ENCODE results near the gene MAP4K4.
A peak's percentile ranks its signal among the peaks of the same experiment; 100 is the strongest.
"Not testable (repeated sequence)": the region's sequence is repeated elsewhere in the genome, so short reads cannot be mapped to it uniquely, and the experiment has no call there.

The MAP4K4 gene

DNA sequence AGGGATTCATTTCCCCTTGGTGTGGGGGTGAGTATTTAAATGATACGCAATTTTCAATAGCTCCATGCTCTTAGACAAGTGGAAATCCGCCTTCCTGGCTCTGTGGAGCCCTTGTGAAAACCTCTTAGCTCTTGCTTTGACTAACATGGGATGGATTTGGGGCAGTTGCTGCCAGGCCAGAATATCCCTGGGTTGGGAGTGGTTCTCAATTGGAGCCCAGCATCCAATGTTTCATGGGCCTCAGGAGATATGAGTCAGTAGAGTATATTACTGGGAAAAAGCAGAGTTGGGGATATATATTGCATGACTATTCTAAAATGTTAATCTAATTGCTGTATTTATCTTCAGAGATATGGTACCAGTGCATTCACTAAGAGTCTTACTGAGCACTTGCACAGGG, 189.8 kb downstream of the MAP4K4 start:
- no peak for DNase-seq

DNA sequence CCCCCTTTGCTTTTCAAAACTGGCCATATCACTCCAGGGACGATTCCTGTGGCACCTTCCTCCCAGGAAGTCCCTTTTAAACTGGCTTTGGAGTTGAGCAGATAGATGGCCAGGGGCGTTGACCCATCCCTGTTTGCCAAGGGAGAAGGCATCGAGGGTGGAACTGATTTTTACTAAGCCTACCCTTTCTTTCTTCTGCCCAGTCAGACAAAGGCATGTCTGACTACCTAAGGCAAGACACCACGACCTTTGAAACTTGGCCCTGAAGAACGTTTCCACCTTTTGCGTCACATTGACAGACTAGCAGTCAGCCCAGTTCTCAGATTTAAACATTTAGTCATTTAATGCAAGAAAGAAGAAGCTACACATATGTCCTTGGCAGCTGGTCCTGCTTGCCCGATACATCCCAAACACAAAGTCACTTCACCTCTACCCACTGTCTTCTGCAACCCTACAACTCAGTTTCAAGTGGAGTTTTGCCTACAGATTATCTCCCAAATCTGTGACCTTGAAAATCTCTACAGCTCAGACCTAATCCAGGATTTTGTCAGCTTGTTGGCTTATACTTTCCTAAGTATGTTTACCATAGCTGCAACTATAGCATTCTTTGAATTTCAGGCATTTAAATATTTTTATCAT, 192.1 kb downstream of the MAP4K4 start:
- no peak for DNase-seq

- no peak for DNase-seq
These were observed 194.9 kb downstream of the MAP4K4 start for GRCh38 chr2:101892377-101892776.

DNA sequence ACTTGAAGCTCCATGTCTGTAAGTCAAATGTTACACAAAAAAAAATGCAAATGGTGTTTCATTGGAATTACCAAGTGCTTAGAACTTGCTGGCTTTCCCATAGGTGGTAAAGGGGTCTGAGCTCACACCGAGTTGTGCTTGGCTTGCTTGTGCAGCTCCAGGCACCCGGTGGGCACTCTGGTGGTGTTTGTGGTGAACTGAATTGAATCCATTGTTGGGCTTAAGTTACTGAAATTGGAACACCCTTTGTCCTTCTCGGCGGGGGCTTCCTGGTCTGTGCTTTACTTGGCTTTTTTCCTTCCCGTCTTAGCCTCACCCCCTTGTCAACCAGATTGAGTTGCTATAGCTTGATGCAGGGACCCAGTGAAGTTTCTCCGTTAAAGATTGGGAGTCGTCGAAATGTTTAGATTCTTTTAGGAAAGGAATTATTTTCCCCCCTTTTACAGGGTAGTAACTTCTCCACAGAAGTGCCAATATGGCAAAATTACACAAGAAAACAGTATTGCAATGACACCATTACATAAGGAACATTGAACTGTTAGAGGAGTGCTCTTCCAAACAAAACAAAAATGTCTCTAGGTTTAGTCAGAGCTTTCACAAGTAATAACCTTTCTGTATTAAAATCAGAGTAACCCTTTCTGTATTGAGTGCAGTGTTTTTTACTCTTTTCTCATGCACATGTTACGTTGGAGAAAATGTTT, 196.3 kb downstream of the MAP4K4 start:
- no peak for DNase-seq

DNA sequence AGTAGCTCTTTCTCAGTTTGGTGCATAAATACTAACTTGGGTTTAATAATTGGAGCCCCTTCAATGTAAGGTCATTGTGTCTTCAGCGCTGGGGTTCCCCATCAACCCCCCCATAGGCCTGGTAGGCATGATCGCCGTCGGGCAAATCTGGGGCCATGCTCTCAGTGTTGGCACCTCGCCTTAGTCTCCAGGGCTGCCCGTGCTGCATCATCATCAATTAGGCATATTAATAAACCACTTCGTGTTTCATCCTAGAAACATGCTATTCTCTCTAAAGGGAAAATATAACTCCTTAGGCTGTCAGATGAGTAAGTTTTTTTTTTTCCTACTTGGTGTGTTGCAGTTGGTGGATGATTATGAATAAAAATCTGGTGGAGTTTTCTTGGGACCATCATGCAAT, 197.5 kb downstream of the MAP4K4 start:
- no peak for DNase-seq

DNA sequence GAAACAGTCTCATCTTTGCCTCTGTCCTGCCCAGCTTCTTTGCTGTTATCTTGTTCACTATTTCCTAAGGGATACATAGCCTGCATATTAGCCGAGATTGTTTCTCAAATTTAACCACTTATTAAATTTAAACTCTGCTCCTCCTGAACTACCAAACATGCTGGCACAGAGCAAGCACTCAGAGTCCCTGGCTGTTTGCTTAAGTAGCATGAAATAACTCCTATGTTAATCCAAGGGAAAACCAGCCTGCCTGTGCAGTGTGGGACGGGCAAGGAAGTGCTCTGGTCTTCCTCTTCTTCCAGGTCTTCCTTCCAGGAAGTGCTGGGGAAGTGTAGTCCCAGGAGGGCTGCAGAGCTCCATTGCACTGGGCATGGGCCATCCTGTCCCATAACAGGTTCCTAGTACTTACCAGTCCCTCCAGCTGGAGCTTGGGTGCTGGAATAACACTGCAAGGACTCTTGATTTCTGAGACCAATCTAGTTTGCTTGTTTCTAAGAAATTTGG, 198.4 kb downstream of the MAP4K4 start:
- no peak for DNase-seq

GRCh38 chr2:101897301-101897700, 199.8 kb downstream of the MAP4K4 start:
- DNase-seq, result no peak

DNA sequence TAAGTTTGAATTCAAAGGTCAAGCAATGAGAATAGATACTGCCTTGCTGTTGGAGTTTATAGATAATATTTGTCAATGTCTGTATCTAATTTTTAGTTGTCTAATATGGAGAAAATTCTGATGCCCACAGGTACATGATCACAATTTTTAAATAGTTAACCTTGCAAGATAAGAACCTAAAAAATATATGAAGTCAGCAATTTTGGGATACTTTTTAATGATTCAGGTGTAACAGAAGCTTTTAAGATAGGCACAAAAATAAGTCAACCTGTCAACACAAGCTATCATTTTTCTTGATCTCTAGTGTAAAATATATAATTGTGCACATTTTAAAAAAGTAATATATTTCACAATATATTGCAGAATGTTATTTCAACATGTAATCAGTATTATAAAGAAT, 201.8 kb downstream of the MAP4K4 start:
- DNase-seq, result no peak

DNA sequence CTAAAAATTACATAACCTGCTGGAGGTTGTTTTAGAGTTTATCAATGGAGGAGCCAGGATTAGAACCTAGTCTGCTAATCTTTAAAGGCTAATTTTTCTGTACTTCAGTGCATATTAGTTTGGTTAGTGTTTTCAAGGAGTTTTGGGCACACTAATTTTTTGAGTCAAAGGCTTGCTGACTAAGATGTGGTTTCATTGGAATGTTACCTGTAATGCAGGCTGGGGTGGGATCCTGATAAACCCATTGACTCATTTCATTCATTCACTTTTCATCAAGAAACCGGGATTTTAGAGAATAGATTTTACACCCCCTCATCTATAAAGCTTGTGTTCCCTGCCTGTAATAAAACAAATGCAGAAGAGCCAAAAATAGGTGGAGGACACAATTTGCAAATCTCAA, 202.4 kb downstream of the MAP4K4 start:
- no peak for DNase-seq

GRCh38 chr2:101900375-101900774, 202.9 kb downstream of the MAP4K4 start:
- DNase-seq, result no peak

GRCh38 chr2:101901241-101901640, 203.7 kb downstream of the MAP4K4 start:
- DNase-seq, result no peak

DNA sequence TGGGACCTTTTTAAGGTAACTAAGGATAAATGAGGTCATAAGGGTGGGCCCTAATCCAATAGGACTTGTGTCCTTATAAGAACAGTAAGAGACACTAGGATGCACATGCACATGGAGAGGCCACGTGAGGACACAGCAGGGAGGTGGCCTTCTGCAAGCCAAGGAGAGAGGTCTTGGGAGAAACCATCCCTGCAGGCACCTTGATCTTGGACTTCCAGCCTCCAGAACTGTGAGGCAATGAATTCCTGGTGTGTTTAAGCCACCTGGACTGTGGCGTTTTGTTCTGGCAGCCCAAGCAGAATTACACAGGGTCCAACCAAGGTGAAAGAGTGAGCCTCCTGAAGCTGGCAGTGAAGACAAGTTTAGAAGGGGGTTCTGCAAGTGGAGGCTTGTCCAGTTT, 204.7 kb downstream of the MAP4K4 start:
- DNase-seq, result no peak

DNA sequence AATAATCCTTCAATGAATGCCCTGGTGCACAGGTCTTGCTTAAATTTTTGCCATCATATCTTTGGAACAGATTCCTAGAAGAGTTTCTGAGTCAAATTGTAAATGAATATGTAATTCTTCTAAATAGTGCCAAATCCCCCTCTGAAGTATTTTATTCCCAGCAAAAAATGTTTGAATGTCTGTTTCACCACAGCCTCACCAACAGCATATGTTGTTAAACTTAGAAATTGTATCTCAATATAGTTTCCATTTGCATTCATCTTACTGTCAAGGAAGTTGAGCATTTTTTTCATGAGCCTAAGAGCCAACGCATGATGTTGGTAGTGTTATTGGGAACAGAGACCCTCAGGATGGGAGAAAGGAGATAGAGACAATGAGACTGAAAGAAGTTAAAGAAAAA, 207.4 kb downstream of the MAP4K4 start:
- no peak for DNase-seq

GRCh38 chr2:101905746-101906336, 208.3 kb downstream of the MAP4K4 start:
- DNase-seq, result no peak

DNA sequence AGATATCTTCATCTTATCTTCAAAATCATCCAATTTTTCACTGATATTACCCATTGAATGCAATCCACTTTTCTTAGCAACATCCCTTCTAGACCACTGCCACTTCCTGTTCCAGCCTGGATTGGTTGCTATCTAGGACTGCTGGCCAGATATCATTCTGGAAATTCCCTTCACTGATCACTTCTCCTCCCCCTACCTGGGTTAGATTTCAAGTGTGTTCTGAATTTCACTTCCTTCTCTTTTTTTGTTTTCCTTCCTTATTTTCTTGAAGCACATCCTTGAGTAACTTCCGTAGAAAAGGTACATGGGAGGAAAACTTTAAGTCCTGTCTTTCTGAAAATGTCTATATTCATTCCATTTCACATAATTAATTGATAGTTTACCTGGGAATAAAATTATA, 212.3 kb downstream of the MAP4K4 start:
- no peak for DNase-seq

- DNase-seq, result no peak
These were observed 215.0 kb downstream of the MAP4K4 start for GRCh38 chr2:101912545-101912944.

GRCh38 chr2:101921319-101921952, 223.9 kb downstream of the MAP4K4 start:
- DNase-seq, result peak; percentile 57

DNA sequence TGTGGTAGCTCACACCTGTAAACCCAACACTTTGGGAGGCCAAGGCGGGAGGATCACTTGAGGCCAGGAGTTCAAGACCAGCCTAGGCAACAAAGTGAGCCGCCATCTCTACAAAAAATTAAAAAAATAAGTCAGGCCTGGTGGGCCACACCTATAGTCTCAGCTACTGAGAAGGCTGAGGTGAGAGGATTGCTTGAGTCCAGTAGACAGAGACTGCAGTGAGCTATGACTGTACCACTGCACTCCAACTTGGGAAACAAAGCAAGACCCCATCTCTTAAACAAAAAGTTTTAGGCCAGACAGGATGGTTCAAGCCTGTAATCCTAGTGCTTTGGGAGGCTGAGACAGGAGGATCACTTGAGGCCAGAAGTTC, 224.4 kb downstream of the MAP4K4 start:
- no peak for DNase-seq

DNA sequence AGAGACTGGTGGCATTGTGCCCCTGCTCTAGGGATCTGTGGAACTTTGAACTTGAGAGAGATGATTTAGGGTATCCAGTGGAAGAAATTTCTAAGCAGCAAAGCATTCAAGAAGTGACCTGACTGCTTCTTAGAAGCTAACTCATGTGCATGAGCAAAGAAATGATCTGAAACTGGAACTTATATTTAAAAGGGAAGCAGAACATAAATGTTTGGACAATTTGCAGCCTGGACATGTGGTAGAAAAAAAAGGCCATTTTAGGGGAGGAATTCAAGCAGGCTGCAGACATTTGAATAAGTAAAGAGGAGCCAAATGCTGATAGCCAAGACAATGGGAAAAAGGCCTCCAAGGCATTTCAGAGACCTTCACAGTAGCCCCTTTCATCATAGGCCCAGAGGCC, 226.8 kb downstream of the MAP4K4 start:
- DNase-seq, result not testable (repeated sequence)

GRCh38 chr2:101930019-101930418, 232.5 kb downstream of the MAP4K4 start:
- DNase-seq, result no peak

DNA sequence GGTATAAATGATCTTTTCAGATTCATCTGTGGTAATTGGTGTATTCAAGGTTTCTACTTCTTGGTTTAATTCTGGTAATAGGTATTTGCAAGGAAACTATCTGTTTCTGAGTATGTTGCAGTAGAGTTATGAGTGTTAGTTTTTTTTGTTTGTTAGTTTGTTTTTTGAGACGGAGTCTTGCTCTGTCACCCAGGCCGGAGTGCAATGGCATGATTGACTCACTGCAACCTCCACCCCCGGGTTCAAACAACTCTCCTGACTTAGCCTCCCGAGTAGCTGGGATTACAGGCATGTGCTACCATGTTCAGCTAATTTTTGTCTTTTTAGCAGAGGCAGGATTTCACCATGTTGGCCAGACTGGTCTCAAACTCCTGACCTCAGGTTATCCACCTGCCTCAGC, 233.3 kb downstream of the MAP4K4 start:
- DNase-seq, result no peak

DNA sequence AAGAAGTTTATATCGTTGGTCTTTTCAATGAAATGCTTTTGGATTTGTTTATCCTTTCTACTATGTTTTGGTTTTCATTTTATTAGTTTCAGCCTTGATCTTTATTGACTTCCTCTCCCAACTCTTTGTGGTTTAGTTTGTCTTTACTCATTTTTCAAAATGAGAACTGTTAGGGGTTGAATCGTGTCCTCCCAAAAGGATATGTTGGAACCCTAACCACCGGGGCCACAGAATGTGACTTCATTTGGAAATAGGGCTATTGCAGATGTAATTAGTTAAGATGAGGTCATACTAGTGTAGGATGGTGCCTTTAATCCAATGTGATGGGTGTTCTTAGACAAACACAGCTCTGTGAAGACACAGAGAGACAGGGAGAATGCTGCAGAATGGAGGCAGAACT, 233.9 kb downstream of the MAP4K4 start:
- no peak for DNase-seq

DNA sequence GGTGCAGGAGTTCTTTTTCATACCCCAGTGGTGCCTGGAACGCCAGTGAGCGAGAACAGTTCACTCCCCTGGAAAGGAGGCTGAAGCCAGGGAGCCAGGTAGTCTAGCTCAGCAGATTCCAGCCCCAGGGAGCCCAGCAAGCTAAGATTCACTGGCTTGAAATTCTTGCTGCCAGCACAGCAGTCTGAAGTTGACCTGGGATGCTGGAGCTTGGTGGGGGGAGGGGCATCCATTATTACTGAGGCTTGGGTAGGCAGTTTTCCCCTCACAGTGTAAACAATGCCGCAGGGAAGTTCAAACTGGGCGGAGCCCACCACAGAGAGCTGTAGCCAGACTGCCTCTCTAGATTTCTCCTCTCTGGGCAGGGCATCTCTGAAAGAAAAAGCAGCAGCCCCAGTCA, 238.3 kb downstream of the MAP4K4 start:
- not testable (repeated sequence) for DNase-seq

GRCh38 chr2:101942851-101943250, 245.3 kb downstream of the MAP4K4 start:
- no peak for DNase-seq

All from CD4-positive, alpha-beta T cell treated with Interleukin-15 for 1 hour (primary cell).